Esophagus squamous epithelium (tissue), 5 donors: Measurements from ENCODE around the gene CBFA2T3. TPM values are rescaled to one million over a fixed set of nuclear protein-coding genes. Genes with fewer than 3 reads are reported as not detected.
"Not testable (repeated sequence)": the region's sequence is repeated elsewhere in the genome, so short reads cannot be mapped to it uniquely, and the experiment has no call there.

ENCODE experiments used
- DNase-seq: peaks from one replicate; lab custom pipeline; 2025; lab: John Stamatoyannopoulos, UW
- H3K27ac ChIP-seq, 4 donors: fragments of 200-600 bp; sonication (generic); one replicate each; pipeline ENCODE4 v1.5.1; 2016 to 2019; ENCODE audit warnings: mild to moderate bottlenecking in 1 of 4
- H3K27me3 ChIP-seq, 4 donors: fragments of 200-600 bp; sonication (generic); 1 replicate in 3 of 4; 2 replicates in 1 of 4; pipeline versions ENCODE4 v1.5.1 to v1.6.0; 2017 to 2021; ENCODE audit warnings: antibody characterized with exemption in 1 of 4
- H3K36me3 ChIP-seq, 3 donors: fragments of 200-600 bp; sonication (generic); one replicate each; pipeline ENCODE4 v1.5.1; 2016 to 2019
- H3K4me1 ChIP-seq, 3 donors: fragments of 200-600 bp; sonication (generic); one replicate each; pipeline ENCODE4 v1.5.1; 2017 to 2019
- H3K4me3 ChIP-seq, 4 donors: fragments of 200-600 bp; sonication (generic); 1 replicate in 3 of 4; 2 replicates in 1 of 4; pipeline ENCODE4 v1.5.1; 2016 to 2019; ENCODE audit warnings: mild to moderate bottlenecking in 2 of 4, moderate library complexity in 1 of 4
- H3K9me3 ChIP-seq, 3 donors: fragments of 200-600 bp; sonication (generic); one replicate each; pipeline ENCODE4 v1.5.1; 2016 to 2019
- POLR2A ChIP-seq, 4 donors: fragments of 450-650 bp; IDR thresholded peaks; one replicate each; pipeline ENCODE4 v1.6.1; 2017; ENCODE audit warnings: antibody characterized with exemption in 4 of 4, mild to moderate bottlenecking in 4 of 4, moderate library complexity in 3 of 4
- WGBS, 2 donors: methylation state at CpG; one replicate each; pipeline ENCODE4 v1.1.5; 2018; 5-methylcytosine and 5-hydroxymethylcytosine counted together
- intact Hi-C: fragments of 100-400 bp; cut with DNase I; formaldehyde crosslinking; loops from one replicate; pipeline ENCODE4 v1.15.0; 2022
- total RNA-seq, 4 donors: library from RNA; depleted of rRNA; stranded (reverse); fragments of >200 nt; gene quantifications; one replicate each; pipeline ENCODE4 v1.1.0, GENCODE V29; 2016
- TF ChIP-seq, protein P1 (sequence below), 6 experiments: fragments of 450-650 bp in 4 of 6; fragments of 200-600 bp in 2 of 6; sonication (generic) in 2 of 6; IDR thresholded peaks; one replicate each; pipeline ENCODE4 v1.5.1; 2016 to 2019; ENCODE audit warnings: antibody characterized with exemption in 6 of 6, mild to moderate bottlenecking in 4 of 6, moderate library complexity in 4 of 6
- donor health status: DM: yes; HTN: yes; CAD: no.

The CBFA2T3 gene
- total RNA-seq, 4 donors from 2014 or later: 0.18 to 2.7 (median 1.4) TPM

DNA sequence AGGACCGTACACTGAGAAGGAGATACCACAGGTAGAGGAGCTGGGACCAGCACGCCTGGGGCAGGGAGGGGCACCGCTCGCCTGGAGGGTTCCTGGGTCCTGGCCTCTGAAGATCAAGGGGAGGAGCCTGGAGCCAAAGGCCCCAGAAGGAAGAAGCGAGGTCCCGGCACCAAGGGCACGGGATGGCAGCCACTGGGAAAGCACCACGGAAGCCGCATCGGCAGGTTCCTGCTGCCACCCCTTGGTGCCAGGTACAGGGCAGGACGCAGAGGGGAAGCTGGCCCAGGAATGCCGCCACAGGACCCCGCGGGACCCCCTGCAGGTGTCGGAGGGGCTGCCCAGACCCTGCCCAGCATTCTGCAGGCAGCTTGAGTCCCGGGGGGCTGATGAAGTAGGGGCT lies 42.5 kb upstream of the CBFA2T3 start:
- WGBS, 2 donors: no CpG with 5 or more reads among the region's 16 CpGs
- no peak overlapping the region for H3K4me3 ChIP-seq
- H3K9me3 ChIP-seq: no peaks in the 10 kb centered on the region
- intact Hi-C loops: loop anchor here (10.0 kb wide), 1 partner anchor 605 kb away; no protein-coding TSS in a partner anchor
- H3K27ac ChIP-seq: no peak overlapping the region
- TF ChIP-seq, protein P1, sequence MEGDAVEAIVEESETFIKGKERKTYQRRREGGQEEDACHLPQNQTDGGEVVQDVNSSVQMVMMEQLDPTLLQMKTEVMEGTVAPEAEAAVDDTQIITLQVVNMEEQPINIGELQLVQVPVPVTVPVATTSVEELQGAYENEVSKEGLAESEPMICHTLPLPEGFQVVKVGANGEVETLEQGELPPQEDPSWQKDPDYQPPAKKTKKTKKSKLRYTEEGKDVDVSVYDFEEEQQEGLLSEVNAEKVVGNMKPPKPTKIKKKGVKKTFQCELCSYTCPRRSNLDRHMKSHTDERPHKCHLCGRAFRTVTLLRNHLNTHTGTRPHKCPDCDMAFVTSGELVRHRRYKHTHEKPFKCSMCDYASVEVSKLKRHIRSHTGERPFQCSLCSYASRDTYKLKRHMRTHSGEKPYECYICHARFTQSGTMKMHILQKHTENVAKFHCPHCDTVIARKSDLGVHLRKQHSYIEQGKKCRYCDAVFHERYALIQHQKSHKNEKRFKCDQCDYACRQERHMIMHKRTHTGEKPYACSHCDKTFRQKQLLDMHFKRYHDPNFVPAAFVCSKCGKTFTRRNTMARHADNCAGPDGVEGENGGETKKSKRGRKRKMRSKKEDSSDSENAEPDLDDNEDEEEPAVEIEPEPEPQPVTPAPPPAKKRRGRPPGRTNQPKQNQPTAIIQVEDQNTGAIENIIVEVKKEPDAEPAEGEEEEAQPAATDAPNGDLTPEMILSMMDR (IDR thresholded peaks at IDR 0.05): no peak
- no peak for TF ChIP-seq POLR2A (IDR thresholded peaks at IDR 0.05)
- no peak for DNase-seq
- no peaks in the 10 kb centered on the region for H3K4me1 ChIP-seq
- peaks cover 0 to 78% (median 0%) of the 10 kb centered on the region in 4 donors for H3K27me3 ChIP-seq
- H3K36me3 ChIP-seq: no peaks in the 10 kb centered on the region

GRCh38 chr16:89018282-89019158 lies 41.5 kb upstream of the CBFA2T3 start:
- no peaks in the 10 kb centered on the region for H3K4me1 ChIP-seq
- H3K9me3 ChIP-seq: no peaks in the 10 kb centered on the region
- 80 to 89% methylated on average over 9 to 11 of the region's 20 CpGs for WGBS, 2 donors
- peaks cover 0 to 76% (median 0%) of the 10 kb centered on the region in 4 donors for H3K27me3 ChIP-seq
- H3K27ac ChIP-seq: no peak overlapping the region
- no peaks in the 10 kb centered on the region for H3K36me3 ChIP-seq
- intact Hi-C loops: loop anchor here (10.0 kb wide), 1 partner anchor 606 kb away; no protein-coding TSS in a partner anchor
- DNase-seq: no peak
- H3K4me3 ChIP-seq: no peak overlapping the region
- TF ChIP-seq POLR2A (IDR thresholded peaks at IDR 0.05): no peak
- TF ChIP-seq, protein P1 (IDR thresholded peaks at IDR 0.05): no peak

- H3K36me3 ChIP-seq: no peaks in the 10 kb centered on the region
- intact Hi-C loops: loop anchor here (10.0 kb wide), 1 partner anchor 607 kb away; no protein-coding TSS in a partner anchor
- no peak overlapping the region for H3K4me3 ChIP-seq
- H3K27me3 ChIP-seq: peaks cover 0 to 76% (median 0%) of the 10 kb centered on the region in 4 donors
- WGBS, 2 donors: 71 to 77% methylated on average over 21 to 23 of the region's 25 CpGs
- no peaks in the 10 kb centered on the region for H3K4me1 ChIP-seq
- no peaks in the 10 kb centered on the region for H3K9me3 ChIP-seq
- H3K27ac ChIP-seq: no peak overlapping the region
- TF ChIP-seq POLR2A (IDR thresholded peaks at IDR 0.05): no peak
- TF ChIP-seq, protein P1 (IDR thresholded peaks at IDR 0.05): no peak
- DNase-seq: no peak
Observed at GRCh38 chr16:89017543-89018281, 40.7 kb upstream of the CBFA2T3 start.

GRCh38 chr16:89016561-89016960 lies 39.6 kb upstream of the CBFA2T3 start:
- WGBS, 2 donors: 87% methylated on average over 8 of the region's 10 CpGs; no CpG with 5 or more reads in 1 of the 2 donors
- not testable (repeated sequence) for H3K9me3 ChIP-seq, H3K36me3 ChIP-seq, H3K4me1 ChIP-seq, H3K27ac ChIP-seq, DNase-seq, H3K4me3 ChIP-seq
- intact Hi-C loops: loop anchor here (10.0 kb wide), 1 partner anchor 608 kb away; no protein-coding TSS in a partner anchor
- H3K27me3 ChIP-seq: peaks cover 0 to 76% (median 0%) of the 10 kb centered on the region in 4 donors

GRCh38 chr16:89015271-89015859 lies 38.4 kb upstream of the CBFA2T3 start:
- no peak overlapping the region for H3K4me3 ChIP-seq
- H3K36me3 ChIP-seq: no peaks in the 10 kb centered on the region
- no peaks in the 10 kb centered on the region for H3K9me3 ChIP-seq
- DNase-seq: no peak
- H3K27me3 ChIP-seq: peaks cover 0 to 70% (median 0%) of the 10 kb centered on the region in 4 donors
- no peak overlapping the region for H3K27ac ChIP-seq
- WGBS, 2 donors: 85% methylated on average over 4 of the region's 20 CpGs; no CpG with 5 or more reads in 1 of the 2 donors
- intact Hi-C loops: loop anchor here (10.0 kb wide), 1 partner anchor 609 kb away; no protein-coding TSS in a partner anchor
- TF ChIP-seq, protein P1 (IDR thresholded peaks at IDR 0.05): no peak
- no peak for TF ChIP-seq POLR2A (IDR thresholded peaks at IDR 0.05)
- no peaks in the 10 kb centered on the region for H3K4me1 ChIP-seq
